ENCODE results near the gene ZBTB44. TPM values are rescaled to one million over a fixed set of nuclear protein-coding genes. Genes with fewer than 3 reads are reported as not detected.

Gene ZBTB44
- total RNA-seq, 1 donor from 2014 or later, result 24.4 TPM

- Histone ChIP-seq H3K9me3 (no peaks in the 10 kb centered on the region), H3K27ac (no peak overlapping the region), H3K4me1 (no peaks in the 10 kb centered on the region), H3K27me3 (no peaks in the 10 kb centered on the region), H3K36me3 (no peaks in the 10 kb centered on the region), H3K4me3 (no peak overlapping the region)
- intact Hi-C loops (cut with DNase I), result no loop called here
- no peak for TF ChIP-seq CTCF (IDR thresholded peaks at IDR 0.05)
- no peak for DNase-seq (ENCODE audit: low spot score in 2 of 2)
These were observed 13.0 kb upstream of the ZBTB44 start for GRCh38 chr11:130327716-130328115.

GRCh38 chr11:130325691-130326090 is 11.0 kb upstream of the ZBTB44 start:
- TF ChIP-seq CTCF (IDR thresholded peaks at IDR 0.05), result no peak
- Histone ChIP-seq H3K9me3 (peaks cover 5 to 6% of the 10 kb centered on the region in 2 donors), H3K27ac (no peak overlapping the region), H3K4me1 (no peaks in the 10 kb centered on the region), H3K4me3 (no peak overlapping the region), H3K36me3 (no peaks in the 10 kb centered on the region), H3K27me3 (no peaks in the 10 kb centered on the region)
- intact Hi-C loops (cut with DNase I), result no loop called here
- no peak for DNase-seq (ENCODE audit: low spot score in 2 of 2)

- intact Hi-C loops (cut with DNase I), result no loop called here
- TF ChIP-seq CTCF (IDR thresholded peaks at IDR 0.05), result no peak
- Histone ChIP-seq H3K36me3 (no peaks in the 10 kb centered on the region), H3K4me1 (no peaks in the 10 kb centered on the region), H3K27me3 (no peaks in the 10 kb centered on the region), H3K4me3 (no peak overlapping the region), H3K9me3 (peaks cover 5 to 6% of the 10 kb centered on the region in 2 donors), H3K27ac (no peak overlapping the region)
- no peak for DNase-seq (ENCODE audit: low spot score in 2 of 2)
These were observed 9.0 kb upstream of the ZBTB44 start for GRCh38 chr11:130323452-130324450.

- Histone ChIP-seq H3K36me3 (no peaks in the 10 kb centered on the region), H3K27ac (no peak overlapping the region), H3K4me3 (no peak overlapping the region), H3K9me3 (peaks cover 5 to 6% of the 10 kb centered on the region in 2 donors), H3K4me1 (no peaks in the 10 kb centered on the region), H3K27me3 (no peaks in the 10 kb centered on the region)
- TF ChIP-seq CTCF (IDR thresholded peaks at IDR 0.05), result no peak
- no peak for DNase-seq (ENCODE audit: low spot score in 2 of 2)
- intact Hi-C loops (cut with DNase I), result no loop called here
These were observed 7.4 kb upstream of the ZBTB44 start for GRCh38 chr11:130322126-130322525.

- peaks cover 5 to 6% of the 10 kb centered on the region in 2 donors for H3K9me3 ChIP-seq
- no peaks in the 10 kb centered on the region for H3K36me3 ChIP-seq
- DNase-seq (ENCODE audit: low spot score in 2 of 2), result no peak
- H3K27me3 ChIP-seq, result no peaks in the 10 kb centered on the region
- no peak overlapping the region for H3K4me3 ChIP-seq
- intact Hi-C loops (cut with DNase I), result loop anchor here (5.0 to 10.0 kb wide), 3 partner anchors 109 to 547 kb away; partner anchors contain the start of genes ADAMTS8 and NFRKB
- TF ChIP-seq CTCF (IDR thresholded peaks at IDR 0.05), result no peak
- no peaks in the 10 kb centered on the region for H3K4me1 ChIP-seq
- H3K27ac ChIP-seq, result no peak overlapping the region
These were observed 3.4 kb upstream of the ZBTB44 start for GRCh38 chr11:130318031-130318673.

Measured in ascending aorta (tissue), 2 donors.